Measurements from ENCODE around the gene NR1I3.

The NR1I3 gene

GRCh38 chr1:161244888-161245287 lies 6.9 kb upstream of the NR1I3 start:
- H3K4me1 ChIP-seq, result no peaks in the 10 kb centered on the region
- intact Hi-C loops (cut with DNase I; ENCODE audit: low total_unique reads), result no loop called here
- no peak overlapping the region for H3K4me3 ChIP-seq
- no peak for TF ChIP-seq CTCF (IDR thresholded peaks at IDR 0.05)
- H3K27ac ChIP-seq, result no peak overlapping the region
- H3K27me3 ChIP-seq, result peaks cover 0 to 1% of the 10 kb centered on the region in 2 donors
- no peaks in the 10 kb centered on the region for H3K9me3 ChIP-seq
- DNase-seq, result no peak
- H3K36me3 ChIP-seq, result no peaks in the 10 kb centered on the region

GRCh38 chr1:161242313-161242712 lies 4.3 kb upstream of the NR1I3 start:
- no peak for TF ChIP-seq CTCF (IDR thresholded peaks at IDR 0.05)
- no peak overlapping the region for H3K27ac ChIP-seq

GRCh38 chr1:161241682-161242081 lies 3.7 kb upstream of the NR1I3 start:
- H3K27me3 ChIP-seq, result peaks cover 0 to 10% of the 10 kb centered on the region in 2 donors
- no peaks in the 10 kb centered on the region for H3K9me3 ChIP-seq
- no peak for TF ChIP-seq CTCF (IDR thresholded peaks at IDR 0.05)
- no peak for DNase-seq
- no peaks in the 10 kb centered on the region for H3K36me3 ChIP-seq
- H3K4me1 ChIP-seq, result no peaks in the 10 kb centered on the region
- H3K4me3 ChIP-seq, result no peak overlapping the region
- H3K27ac ChIP-seq, result no peak overlapping the region
- intact Hi-C loops (cut with DNase I; ENCODE audit: low total_unique reads), result no loop called here

More at GRCh38 chr1:161242313-161242712, 4.3 kb upstream of the NR1I3 start:
- H3K36me3 ChIP-seq, result no peaks in the 10 kb centered on the region
- no peak for DNase-seq
- no peaks in the 10 kb centered on the region for H3K9me3 ChIP-seq
- no peak overlapping the region for H3K4me3 ChIP-seq
- intact Hi-C loops (cut with DNase I; ENCODE audit: low total_unique reads), result no loop called here
- H3K4me1 ChIP-seq, result no peaks in the 10 kb centered on the region
- H3K27me3 ChIP-seq, result peaks cover 0 to 9% of the 10 kb centered on the region in 2 donors

GRCh38 chr1:161235957-161236775 lies 1.8 kb downstream of the NR1I3 start:
- H3K36me3 ChIP-seq, result no peaks in the 10 kb centered on the region
- H3K9me3 ChIP-seq, result no peaks in the 10 kb centered on the region
- peaks cover 0 to 10% of the 10 kb centered on the region in 2 donors for H3K27me3 ChIP-seq
- TF ChIP-seq CTCF (IDR thresholded peaks at IDR 0.05), result no peak
- intact Hi-C loops (cut with DNase I; ENCODE audit: low total_unique reads), result no loop called here
- DNase-seq, result no peak
- no peak overlapping the region for H3K4me3 ChIP-seq
- no peaks in the 10 kb centered on the region for H3K4me1 ChIP-seq
- H3K27ac ChIP-seq, result no peak overlapping the region

- TF ChIP-seq CTCF (IDR thresholded peaks at IDR 0.05), result no peak
Observed at GRCh38 chr1:161233102-161233501, 4.9 kb downstream of the NR1I3 start.

More at GRCh38 chr1:161233102-161233501, 4.9 kb downstream of the NR1I3 start:
- H3K9me3 ChIP-seq, result no peaks in the 10 kb centered on the region
- no peak overlapping the region for H3K4me3 ChIP-seq
- intact Hi-C loops (cut with DNase I; ENCODE audit: low total_unique reads), result no loop called here
- no peak for DNase-seq
- H3K27me3 ChIP-seq, result peaks cover 0 to 8% of the 10 kb centered on the region in 2 donors
- H3K36me3 ChIP-seq, result peaks cover 9 to 28% (median 22%) of the 10 kb centered on the region in 3 donors
- H3K4me1 ChIP-seq, result no peaks in the 10 kb centered on the region
- no peak overlapping the region for H3K27ac ChIP-seq

Measured in tibial artery (tissue), 4 donors.